GM11168 (cell line): ENCODE data around the gene SMARCA4.

Experiments
- in situ Hi-C: fragments of 300-500 bp; cut with MboI; formaldehyde crosslinking; loops from one replicate; pipeline ENCODE4 v1.12.0; 2022; ENCODE audit warnings: low sequenced_read_pairs; ENCODE audit not compliant: unreplicated experiment

Gene SMARCA4

GRCh38 chr19:11007385-11007784 is 46.6 kb downstream of the SMARCA4 start:
- in situ Hi-C loops, result no loop called here

GRCh38 chr19:11007962-11008532 is 47.2 kb downstream of the SMARCA4 start:
- in situ Hi-C loops, result no loop called here

GRCh38 chr19:11010041-11010440 is 49.2 kb downstream of the SMARCA4 start:
- in situ Hi-C loops, result no loop called here

- in situ Hi-C loops, result no loop called here
Observed at GRCh38 chr19:11012507-11012906, 51.7 kb downstream of the SMARCA4 start.

- in situ Hi-C loops, result no loop called here
Observed at GRCh38 chr19:11013771-11014170, 52.9 kb downstream of the SMARCA4 start.

- in situ Hi-C loops, result no loop called here
Observed at GRCh38 chr19:11014403-11014911, 53.6 kb downstream of the SMARCA4 start.

GRCh38 chr19:11016631-11017030 is 55.8 kb downstream of the SMARCA4 start:
- in situ Hi-C loops, result no loop called here

GRCh38 chr19:11017275-11018035 is 56.6 kb downstream of the SMARCA4 start:
- in situ Hi-C loops, result no loop called here

GRCh38 chr19:11018179-11018578 is 57.3 kb downstream of the SMARCA4 start:
- in situ Hi-C loops, result no loop called here

GRCh38 chr19:11018763-11019162 is 57.9 kb downstream of the SMARCA4 start:
- in situ Hi-C loops, result no loop called here

GRCh38 chr19:11019262-11019661 is 58.4 kb downstream of the SMARCA4 start:
- in situ Hi-C loops, result no loop called here

GRCh38 chr19:11019824-11020223 is 59.0 kb downstream of the SMARCA4 start:
- in situ Hi-C loops, result no loop called here

GRCh38 chr19:11020423-11020822 is 59.6 kb downstream of the SMARCA4 start:
- in situ Hi-C loops, result no loop called here

- in situ Hi-C loops, result no loop called here
Observed at GRCh38 chr19:11020982-11021759, 60.3 kb downstream of the SMARCA4 start.

- in situ Hi-C loops, result no loop called here
Observed at GRCh38 chr19:11021760-11022144, 60.9 kb downstream of the SMARCA4 start.

- in situ Hi-C loops, result no loop called here
Observed at GRCh38 chr19:11023016-11023415, 62.2 kb downstream of the SMARCA4 start.

- in situ Hi-C loops, result no loop called here
Observed at GRCh38 chr19:11023710-11024109, 62.9 kb downstream of the SMARCA4 start.

GRCh38 chr19:11024259-11024658 is 63.4 kb downstream of the SMARCA4 start:
- in situ Hi-C loops, result no loop called here

- in situ Hi-C loops, result no loop called here
Observed at GRCh38 chr19:11025006-11025405, 64.2 kb downstream of the SMARCA4 start.

- in situ Hi-C loops, result no loop called here
Observed at GRCh38 chr19:11025445-11025844, 64.6 kb downstream of the SMARCA4 start.

GRCh38 chr19:11025997-11026396 is 65.2 kb downstream of the SMARCA4 start:
- in situ Hi-C loops, result no loop called here
